HAP-1 (cell line): ENCODE data around the gene SETDB1.

ENCODE experiments used
- DNase-seq, 2 experiments: peaks; one replicate each; pipeline ENCODE4 v3.0.0-alpha.2; 2016 to 2020; ENCODE audit warnings: low spot score in 2 of 2
- H3K27me3 ChIP-seq: fragments of 250-450 bp; sonication (Bioruptor Pico); 2 replicates; pipeline ENCODE4 v1.5.1; 2020; ENCODE audit warnings: low read depth, mild to moderate bottlenecking, moderate library complexity
- H3K36me3 ChIP-seq: fragments of 250-450 bp; sonication (Bioruptor Pico); replicated peaks from 2 replicates; pipeline ENCODE4 v1.5.1; 2020; ENCODE audit warnings: mild to moderate bottlenecking
- H3K4me1 ChIP-seq: fragments of 250-450 bp; sonication (Bioruptor Pico); 2 replicates; pipeline ENCODE4 v1.5.1; 2020; ENCODE audit warnings: mild to moderate bottlenecking
- H3K4me3 ChIP-seq: fragments of 250-450 bp; sonication (Bioruptor Pico); 2 replicates; pipeline ENCODE4 v1.5.1; 2020; ENCODE audit warnings: mild to moderate bottlenecking, moderate library complexity
- H3K9me3 ChIP-seq: fragments of 250-450 bp; sonication (Bioruptor Pico); 2 replicates; pipeline ENCODE4 v1.5.1; 2020; ENCODE audit warnings: mild to moderate bottlenecking, moderate library complexity
- in situ Hi-C: fragments of 300-500 bp; cut with MboI; formaldehyde crosslinking; loops from 3 replicates; pipeline ENCODE4 v1.14.3; 2020; ENCODE audit warnings: low sequenced_read_pairs, inconsistent platforms, mixed read lengths

The SETDB1 gene

DNA sequence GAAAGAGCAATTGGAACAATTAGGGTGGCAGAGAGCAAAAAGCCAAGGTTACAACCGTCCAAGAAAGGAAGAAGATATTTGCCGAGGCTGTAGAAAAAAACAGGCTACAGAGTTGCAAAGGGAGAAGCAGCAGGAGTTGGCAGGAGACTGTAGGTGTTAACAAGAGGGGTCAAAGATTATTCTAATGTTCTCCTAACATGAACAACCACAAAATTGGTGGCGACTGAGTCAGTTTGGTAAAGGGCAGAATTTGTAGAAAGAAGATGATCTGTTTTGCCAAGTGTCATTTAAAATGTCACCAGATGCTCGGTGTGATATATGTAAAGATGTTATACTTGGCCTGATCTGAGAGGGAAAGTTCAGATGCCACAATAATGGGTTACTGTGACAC, 81.7 kb downstream of the SETDB1 start:
- Histone ChIP-seq H3K9me3 (no peaks in the 10 kb centered on the region), H3K27me3 (no peaks in the 10 kb centered on the region), H3K4me3 (peak overlapping the region; percentile 60), H3K36me3 (no peaks in the 10 kb centered on the region), H3K4me1 (peaks cover 22% of the 10 kb centered on the region)
- no peak for DNase-seq
- in situ Hi-C loops: no loop called here

GRCh38 chr1:151008244-151009205, 82.4 kb downstream of the SETDB1 start, which contains the start of gene PRUNE1:
Gene PRUNE1 (plus strand): TSS chr1:151008449. CDS start chr1:151008633, 184 bp downstream.
- Histone ChIP-seq H3K27me3 (no peaks in the 10 kb centered on the region), H3K4me1 (peaks cover 22% of the 10 kb centered on the region), H3K36me3 (no peaks in the 10 kb centered on the region), H3K9me3 (no peaks in the 10 kb centered on the region), H3K4me3 (peak within 1 kb of the TSS; percentile 60)
- in situ Hi-C loops: no loop called here
- DNase-seq: peak; percentile 92 to 99

DNA sequence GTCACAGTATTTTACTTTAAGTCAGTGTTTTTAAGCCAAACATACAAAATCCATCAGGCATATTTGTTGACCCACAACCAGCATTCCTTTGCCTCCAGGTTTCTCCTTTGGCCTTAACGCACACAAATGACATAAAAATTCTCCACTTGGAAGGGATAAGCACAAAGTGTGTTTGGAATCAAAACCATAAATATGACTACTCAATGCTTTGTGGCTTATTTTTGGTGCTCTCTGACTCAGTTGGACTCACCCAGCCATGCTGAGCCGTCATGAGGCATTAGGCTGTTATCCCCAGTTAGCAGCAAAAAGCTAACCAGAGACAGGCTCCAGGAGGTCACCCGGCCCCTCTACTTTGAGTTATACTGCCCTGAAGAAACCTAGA, 83.0 kb downstream of the SETDB1 start:
- no peak for DNase-seq
- Histone ChIP-seq H3K9me3 (no peaks in the 10 kb centered on the region), H3K27me3 (no peaks in the 10 kb centered on the region), H3K4me3 (peak overlapping the region; percentile 60), H3K36me3 (no peaks in the 10 kb centered on the region), H3K4me1 (peaks cover 20% of the 10 kb centered on the region)
- in situ Hi-C loops: no loop called here

DNA sequence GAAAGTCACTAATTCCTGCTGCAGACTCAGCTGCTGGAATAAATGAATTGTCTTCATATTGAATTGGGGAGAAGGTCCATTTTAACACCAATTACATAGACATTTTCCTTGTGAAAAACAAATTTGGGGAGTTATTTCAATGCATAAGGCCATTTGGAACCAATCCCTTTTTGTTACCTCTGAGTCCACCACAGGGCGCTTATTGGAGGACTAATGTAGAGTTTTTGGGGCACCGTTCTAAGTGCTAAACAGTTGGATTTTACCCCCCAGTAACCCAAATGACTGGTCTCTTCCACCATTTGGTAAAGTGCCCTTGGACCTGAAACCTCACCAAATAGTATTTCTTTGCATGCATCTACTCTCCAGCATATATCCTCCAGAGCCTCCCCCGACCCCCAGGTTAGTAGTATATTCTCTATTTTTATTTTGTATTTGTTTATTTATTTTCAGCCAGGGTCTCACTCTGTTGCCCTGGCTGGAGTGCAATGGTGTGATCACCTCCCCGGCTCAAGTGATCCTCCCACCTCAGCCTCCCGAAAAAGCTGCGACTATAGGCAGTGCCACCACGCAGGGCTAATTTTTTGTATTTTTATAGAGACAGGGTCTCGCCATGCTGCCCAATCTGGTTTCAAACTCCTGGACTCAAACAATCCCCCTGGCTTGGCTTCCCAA, 83.6 kb downstream of the SETDB1 start:
- H3K4me3 ChIP-seq: peak overlapping the region; percentile 60; the same call in 1 of the 2 replicates
- H3K27me3 ChIP-seq: no peaks in the 10 kb centered on the region
- no peak for DNase-seq
- H3K9me3 ChIP-seq: no peaks in the 10 kb centered on the region
- peaks cover 20% of the 10 kb centered on the region for H3K4me1 ChIP-seq
- in situ Hi-C loops: no loop called here
- no peaks in the 10 kb centered on the region for H3K36me3 ChIP-seq

GRCh38 chr1:151010346-151010726, 84.2 kb downstream of the SETDB1 start:
- Histone ChIP-seq H3K27me3 (no peaks in the 10 kb centered on the region), H3K9me3 (no peaks in the 10 kb centered on the region), H3K4me1 (peaks cover 20% of the 10 kb centered on the region), H3K36me3 (no peaks in the 10 kb centered on the region), H3K4me3 (no peak overlapping the region)
- in situ Hi-C loops: no loop called here
- no peak for DNase-seq

GRCh38 chr1:151011154-151011850, 85.1 kb downstream of the SETDB1 start:
- H3K36me3 ChIP-seq: no peaks in the 10 kb centered on the region
- no peak overlapping the region for H3K4me3 ChIP-seq
- no peak for DNase-seq
- H3K9me3 ChIP-seq: no peaks in the 10 kb centered on the region
- in situ Hi-C loops: no loop called here
- no peaks in the 10 kb centered on the region for H3K27me3 ChIP-seq
- peaks cover 19% of the 10 kb centered on the region for H3K4me1 ChIP-seq

GRCh38 chr1:151012684-151013471, 86.7 kb downstream of the SETDB1 start:
- in situ Hi-C loops: no loop called here
- peaks cover 7% of the 10 kb centered on the region for H3K4me1 ChIP-seq
- DNase-seq: no peak
- no peaks in the 10 kb centered on the region for H3K27me3 ChIP-seq
- H3K9me3 ChIP-seq: no peaks in the 10 kb centered on the region
- H3K4me3 ChIP-seq: no peak overlapping the region
- H3K36me3 ChIP-seq: no peaks in the 10 kb centered on the region

DNA sequence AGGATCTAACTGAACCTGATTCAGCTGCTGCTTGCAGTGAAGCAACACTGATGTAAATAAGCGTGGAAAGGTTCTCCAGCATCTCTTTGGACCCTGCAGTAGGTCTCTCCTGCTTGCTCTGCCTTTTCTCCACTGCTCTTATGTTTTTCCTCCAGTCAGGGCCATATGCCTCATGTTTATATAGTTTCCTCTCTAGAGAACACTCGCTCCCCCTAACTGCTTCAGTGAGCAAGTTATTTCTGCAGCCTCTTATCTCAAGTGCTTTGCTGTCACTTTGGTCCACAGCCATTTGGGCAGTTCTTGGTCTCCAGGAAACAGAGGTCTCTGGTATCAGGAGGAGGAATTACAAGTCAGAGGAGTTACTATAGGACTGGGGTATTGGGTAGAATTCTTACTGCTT, 87.4 kb downstream of the SETDB1 start:
- Histone ChIP-seq H3K9me3 (no peaks in the 10 kb centered on the region), H3K4me1 (peaks cover 6% of the 10 kb centered on the region; the same call in 1 of the 2 replicates), H3K4me3 (no peak overlapping the region), H3K36me3 (no peaks in the 10 kb centered on the region; the same call in 1 of the 2 replicates), H3K27me3 (no peaks in the 10 kb centered on the region)
- no peak for DNase-seq
- in situ Hi-C loops: no loop called here
